Cardiac fibroblast (primary cell): Measurements from ENCODE around the gene ZNF467.

ENCODE experiments used
- DNase-seq, 2 donors: peaks; one replicate each; pipeline versions ENCODE4 v3.0.0 to v3.0.0-alpha.2; 2010; ENCODE audit warnings: low read depth in 2 of 2
- H3K4me3 ChIP-seq, 2 donors: replicated peaks in 1 of 2; 1 replicate in 1 of 2; 2 replicates in 1 of 2; pipeline ENCODE4 v1.5.1; 2011; ENCODE audit warnings: low read depth in 2 of 2, low read length in 2 of 2, mild to moderate bottlenecking in 2 of 2, moderate library complexity in 1 of 2
- CTCF ChIP-seq: IDR thresholded peaks from one replicate; pipeline ENCODE4 v1.5.1; 2011; ENCODE audit warnings: low read depth, mild to moderate bottlenecking, low read length, inconsistent platforms

ZNF467 gene

GRCh38 chr7:149801002-149801566 is 27.7 kb upstream of the ZNF467 start:
- DNase-seq: no peak
- TF ChIP-seq CTCF: no peak
- H3K4me3 ChIP-seq: no peak overlapping the region

- H3K4me3 ChIP-seq: no peak overlapping the region
- no peak for TF ChIP-seq CTCF
- DNase-seq: no peak
Observed at GRCh38 chr7:149800169-149800555, 26.8 kb upstream of the ZNF467 start.

- TF ChIP-seq CTCF: peak; percentile 29
- peak in 1 of 2 donors; percentile 7 for DNase-seq
Observed at GRCh38 chr7:149799397-149800168, 26.2 kb upstream of the ZNF467 start.

GRCh38 chr7:149797771-149798170 is 24.4 kb upstream of the ZNF467 start:
- no peak for TF ChIP-seq CTCF
- DNase-seq: no peak
- H3K4me3 ChIP-seq: no peak overlapping the region

More at GRCh38 chr7:149799397-149800168, 26.2 kb upstream of the ZNF467 start:
- H3K4me3 ChIP-seq: no peak overlapping the region

- DNase-seq: no peak
- no peak overlapping the region for H3K4me3 ChIP-seq
- TF ChIP-seq CTCF: no peak
Observed at GRCh38 chr7:149796287-149796860, 23.0 kb upstream of the ZNF467 start.

- DNase-seq: no peak
- no peak overlapping the region for H3K4me3 ChIP-seq
- no peak for TF ChIP-seq CTCF
Observed at GRCh38 chr7:149795126-149795525, 21.7 kb upstream of the ZNF467 start.
